Stimulated activated memory B cell treated with anti-CD40 and anti-IgM and Interleukin-4, amounts not matched to agents 10 μg/mL and 1 μg/mL and 100 μg/mL, for 72 hours (primary cell): Measurements from ENCODE around the gene RNF31.

ENCODE experiments used
- ATAC-seq: fragments of 150-1000 bp; cut with Tn5 transposase; 2 replicates; pipeline ENCODE4 v1.10.0; 2021
- H3K27ac Mint-ChIP-seq: one replicate; pipeline ENCODE4 v1.8.0; 2022; ENCODE audit warnings: mild to moderate bottlenecking, mixed read lengths
- H3K27me3 Mint-ChIP-seq: one replicate; pipeline ENCODE4 v1.8.0; 2022; ENCODE audit warnings: mixed read lengths
- H3K36me3 Mint-ChIP-seq: one replicate; pipeline ENCODE4 v1.8.0; 2022; ENCODE audit warnings: mixed read lengths
- H3K4me1 Mint-ChIP-seq: one replicate; pipeline ENCODE4 v1.8.0; 2022; ENCODE audit warnings: mixed read lengths
- H3K4me3 Mint-ChIP-seq: one replicate; pipeline ENCODE4 v1.8.0; 2022; ENCODE audit warnings: mild to moderate bottlenecking, moderate library complexity, mixed read lengths
- H3K9me3 Mint-ChIP-seq: one replicate; pipeline ENCODE4 v1.8.0; 2022; ENCODE audit warnings: mixed read lengths

The RNF31 gene

DNA sequence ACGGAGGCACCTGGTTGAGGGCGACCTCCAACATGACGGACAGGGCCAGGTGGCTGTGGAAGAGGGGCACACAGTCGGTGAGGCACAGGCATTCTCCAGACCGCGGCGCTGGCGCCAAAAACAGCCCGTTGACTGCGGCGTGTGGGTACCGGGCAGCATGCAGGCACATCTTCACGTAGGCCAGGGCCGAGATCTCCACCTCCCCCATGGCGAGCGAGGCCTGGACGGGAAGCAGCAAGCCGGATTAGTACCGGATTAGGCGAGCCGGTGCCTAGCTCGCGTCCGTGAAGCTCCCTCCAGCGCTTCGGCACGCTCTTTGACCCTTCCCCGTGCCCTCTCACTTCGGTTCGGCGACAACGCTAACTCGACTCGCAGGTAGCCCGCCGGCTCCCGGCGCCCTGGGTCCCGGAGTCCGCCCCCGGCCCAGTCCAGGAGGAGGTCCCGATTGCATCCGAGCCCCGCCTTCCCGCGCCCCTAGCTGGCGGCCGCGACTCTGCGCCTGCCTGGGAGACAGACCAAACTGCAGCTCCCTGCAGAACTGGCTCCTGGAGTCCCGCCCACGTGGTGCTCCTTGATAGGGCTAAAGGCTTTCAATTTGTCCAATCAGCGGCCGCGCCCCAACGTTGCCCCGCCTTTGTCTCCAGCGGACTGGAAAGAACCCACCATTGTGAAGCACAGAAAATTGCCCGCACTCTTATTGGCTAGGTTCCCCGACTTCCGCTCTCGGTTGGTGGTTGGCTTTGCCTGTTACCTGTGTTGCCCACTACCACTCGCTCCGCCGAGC, 6.0 kb upstream of the RNF31 start, which contains the start of gene EMC9:
TSS of gene EMC9 (minus strand) at position 495 of the 784 bp plus-strand sequence. CDS start at position 208, 287 bp downstream.
- H3K27me3 Mint-ChIP-seq: no peaks in the 10 kb centered on the region
- H3K36me3 Mint-ChIP-seq: peaks cover 52% of the 10 kb centered on the region
- peak within 1 kb of the TSS; percentile 82 for H3K27ac Mint-ChIP-seq
- no peaks in the 10 kb centered on the region for H3K9me3 Mint-ChIP-seq
- peaks cover 65% of the 10 kb centered on the region for H3K4me1 Mint-ChIP-seq
- peak; percentile 96 for ATAC-seq
- H3K4me3 Mint-ChIP-seq: peak within 1 kb of the TSS; percentile 92

DNA sequence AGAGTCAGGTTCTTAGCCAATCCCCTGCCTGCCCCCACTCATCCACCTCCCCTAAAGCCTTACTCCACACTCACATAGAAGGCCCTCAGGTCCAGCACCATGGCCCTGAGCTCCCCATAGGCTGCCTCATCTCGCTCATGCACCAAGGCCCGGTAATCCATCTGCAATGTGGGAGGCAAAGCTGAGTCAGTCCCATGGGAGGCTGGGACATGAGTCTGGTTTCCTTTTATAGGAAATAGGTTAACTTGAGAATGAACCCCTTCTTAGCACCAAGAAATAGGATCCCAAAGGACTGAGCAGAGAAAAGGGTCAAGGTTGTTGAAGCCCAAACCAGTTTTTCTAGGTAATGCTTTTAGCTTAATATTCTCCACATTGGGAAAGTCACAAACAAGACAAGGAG, 3.8 kb upstream of the RNF31 start:
- Mint-ChIP-seq H3K4me1 (peaks cover 55% of the 10 kb centered on the region), H3K27me3 (no peaks in the 10 kb centered on the region), H3K9me3 (no peaks in the 10 kb centered on the region), H3K36me3 (peaks cover 38% of the 10 kb centered on the region), H3K4me3 (no peak overlapping the region), H3K27ac (no peak overlapping the region)
- ATAC-seq: no peak

- Mint-ChIP-seq H3K27ac (no peak overlapping the region), H3K36me3 (peaks cover 32% of the 10 kb centered on the region), H3K9me3 (no peaks in the 10 kb centered on the region), H3K4me3 (no peak overlapping the region), H3K4me1 (peaks cover 56% of the 10 kb centered on the region), H3K27me3 (no peaks in the 10 kb centered on the region)
- ATAC-seq: no peak
These were observed 2.8 kb upstream of the RNF31 start for GRCh38 chr14:24144451-24144850.

DNA sequence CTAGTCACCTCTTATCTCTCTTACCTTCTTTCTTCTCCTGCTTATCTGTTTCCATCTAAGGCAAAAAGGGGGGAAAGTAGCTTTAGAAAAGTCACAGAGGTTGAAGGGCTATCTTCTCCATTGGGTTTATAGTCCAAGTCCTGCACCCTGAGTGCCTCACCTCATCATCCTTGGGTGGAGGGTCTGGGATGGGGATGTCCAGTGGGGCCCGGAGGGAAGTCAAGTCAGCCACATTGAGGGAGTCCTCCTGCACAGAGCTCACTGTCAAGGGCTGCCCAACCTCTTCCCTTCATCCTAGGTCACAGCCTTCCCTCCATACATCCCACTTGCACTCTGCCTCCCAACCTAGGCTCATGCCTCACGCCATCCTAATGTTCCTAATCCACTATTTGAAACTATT, 2.1 kb upstream of the RNF31 start:
- Mint-ChIP-seq H3K4me1 (peaks cover 56% of the 10 kb centered on the region), H3K27me3 (no peaks in the 10 kb centered on the region), H3K4me3 (peak overlapping the region; percentile 90), H3K36me3 (peaks cover 34% of the 10 kb centered on the region), H3K9me3 (no peaks in the 10 kb centered on the region), H3K27ac (peak overlapping the region; percentile 83)
- no peak for ATAC-seq

DNA sequence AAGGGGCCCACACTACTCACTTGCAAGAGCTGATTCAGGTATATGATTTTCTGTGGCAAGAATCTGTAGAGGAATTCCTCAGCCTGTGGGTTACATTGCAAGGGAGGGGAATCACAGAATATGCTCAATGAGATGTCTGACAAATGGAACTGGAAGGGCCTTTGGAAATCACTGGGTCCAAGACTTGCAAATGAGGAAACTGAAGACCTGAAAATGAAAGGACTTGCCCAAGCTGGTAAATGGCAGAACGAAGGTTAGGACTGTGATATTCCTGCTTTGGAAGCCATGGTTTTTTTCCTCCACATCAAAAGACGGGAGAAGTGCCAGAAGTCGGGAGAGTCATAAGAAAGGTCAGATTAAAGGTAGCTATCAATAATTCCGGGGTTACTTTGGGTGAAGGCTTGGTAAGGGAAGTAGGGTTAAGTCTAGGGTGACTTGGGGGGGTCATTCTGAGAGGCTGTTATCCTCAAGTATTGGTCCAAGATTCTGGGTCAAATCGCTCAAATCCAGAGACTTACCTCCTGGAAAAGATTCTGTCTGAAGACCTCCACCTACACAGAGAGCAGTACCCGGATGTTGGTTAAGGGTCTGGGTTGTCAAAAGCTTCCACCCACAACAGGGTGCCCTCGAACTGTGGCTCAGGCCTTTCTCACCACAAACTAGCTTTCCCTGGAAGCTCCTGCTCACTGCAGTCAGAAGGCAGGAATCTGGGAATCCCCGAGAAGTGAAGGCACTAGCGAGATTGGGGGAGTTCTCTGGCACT, 1.4 kb upstream of the RNF31 start:
- no peak for ATAC-seq
- H3K4me1 Mint-ChIP-seq: peaks cover 56% of the 10 kb centered on the region

GRCh38 chr14:24146453-24146977, 783 bp upstream of the RNF31 start, which contains the start of gene PSME2:
PSME2 (minus strand) TSS chr14:24146610; CDS start chr14:24146581, 29 bp downstream.
- H3K4me1 Mint-ChIP-seq: peaks cover 58% of the 10 kb centered on the region
- peak within 1 kb of the TSS; percentile 90 for H3K4me3 Mint-ChIP-seq
- peaks cover 46% of the 10 kb centered on the region for H3K36me3 Mint-ChIP-seq
- no peaks in the 10 kb centered on the region for H3K27me3 Mint-ChIP-seq
- H3K9me3 Mint-ChIP-seq: no peaks in the 10 kb centered on the region
- ATAC-seq: peak; percentile 87
- H3K27ac Mint-ChIP-seq: peak within 1 kb of the TSS; percentile 83

More for the DNA sequence above, 1.4 kb upstream of the RNF31 start:
- Mint-ChIP-seq H3K9me3 (no peaks in the 10 kb centered on the region), H3K36me3 (peaks cover 41% of the 10 kb centered on the region), H3K27me3 (no peaks in the 10 kb centered on the region), H3K27ac (peak overlapping the region; percentile 83), H3K4me3 (peak overlapping the region; percentile 90)

DNA sequence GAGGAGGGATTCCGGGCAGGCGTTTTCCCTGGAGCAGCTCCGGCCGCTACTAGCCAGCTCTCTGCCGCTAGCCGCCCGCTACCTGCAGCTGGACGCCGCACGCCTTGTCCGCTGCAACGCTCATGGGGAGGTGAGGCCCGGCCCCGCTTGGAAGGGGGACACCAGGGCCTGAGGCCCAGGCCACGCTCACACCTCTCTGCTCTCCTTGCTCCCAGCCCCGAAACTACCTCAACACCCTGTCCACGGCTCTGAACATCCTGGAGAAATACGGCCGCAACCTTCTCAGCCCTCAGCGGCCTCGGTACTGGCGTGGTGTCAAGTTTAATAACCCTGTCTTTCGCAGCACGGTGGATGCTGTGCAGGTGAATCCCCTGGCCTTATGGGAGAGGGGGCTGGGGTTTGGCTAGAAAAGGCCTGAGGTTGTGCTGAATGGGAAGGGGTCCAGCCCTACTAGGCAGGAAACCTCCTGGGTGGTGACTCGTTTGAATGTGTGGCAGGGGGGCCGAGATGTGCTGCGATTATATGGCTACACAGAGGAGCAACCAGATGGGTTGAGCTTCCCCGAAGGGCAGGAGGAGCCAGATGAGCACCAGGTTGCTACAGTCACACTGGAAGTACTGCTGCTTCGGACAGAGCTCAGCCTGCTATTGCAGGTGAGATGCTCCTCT, 597 bp downstream of the RNF31 start:
- Mint-ChIP-seq H3K4me1 (peaks cover 53% of the 10 kb centered on the region), H3K4me3 (peak overlapping the region; percentile 90), H3K9me3 (no peaks in the 10 kb centered on the region), H3K27ac (peak overlapping the region; percentile 83), H3K27me3 (no peaks in the 10 kb centered on the region), H3K36me3 (peaks cover 42% of the 10 kb centered on the region)
- ATAC-seq: no peak

- Mint-ChIP-seq H3K27me3 (no peaks in the 10 kb centered on the region), H3K36me3 (peaks cover 28% of the 10 kb centered on the region), H3K4me1 (peaks cover 45% of the 10 kb centered on the region), H3K27ac (no peak overlapping the region), H3K9me3 (no peaks in the 10 kb centered on the region), H3K4me3 (no peak overlapping the region)
- no peak for ATAC-seq
These were observed 2.1 kb downstream of the RNF31 start for GRCh38 chr14:24149302-24149969.

GRCh38 chr14:24150061-24150460, 2.8 kb downstream of the RNF31 start:
- Mint-ChIP-seq H3K27ac (peak overlapping the region; percentile 39), H3K27me3 (no peaks in the 10 kb centered on the region), H3K36me3 (peaks cover 30% of the 10 kb centered on the region), H3K4me3 (no peak overlapping the region), H3K9me3 (no peaks in the 10 kb centered on the region), H3K4me1 (peaks cover 42% of the 10 kb centered on the region)
- no peak for ATAC-seq

DNA sequence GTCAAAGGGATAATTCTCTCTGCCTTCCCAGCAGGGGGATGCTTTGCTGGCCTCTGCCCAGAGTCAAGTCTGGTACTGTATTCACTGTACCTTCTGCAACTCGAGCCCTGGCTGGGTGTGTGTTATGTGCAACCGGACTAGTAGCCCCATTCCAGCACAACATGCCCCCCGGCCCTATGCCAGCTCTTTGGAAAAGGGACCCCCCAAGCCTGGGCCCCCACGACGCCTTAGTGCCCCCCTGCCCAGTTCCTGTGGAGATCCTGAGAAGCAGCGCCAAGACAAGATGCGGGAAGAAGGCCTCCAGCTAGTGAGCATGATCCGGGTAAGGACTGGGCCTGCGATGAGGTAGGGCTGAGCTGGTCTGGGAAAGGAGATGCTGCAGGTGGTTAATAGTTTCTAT, 3.3 kb downstream of the RNF31 start:
- Mint-ChIP-seq H3K27me3 (no peaks in the 10 kb centered on the region), H3K4me1 (peaks cover 37% of the 10 kb centered on the region), H3K9me3 (no peaks in the 10 kb centered on the region), H3K4me3 (no peak overlapping the region), H3K36me3 (peaks cover 30% of the 10 kb centered on the region), H3K27ac (peak overlapping the region; percentile 39)
- no peak for ATAC-seq

DNA sequence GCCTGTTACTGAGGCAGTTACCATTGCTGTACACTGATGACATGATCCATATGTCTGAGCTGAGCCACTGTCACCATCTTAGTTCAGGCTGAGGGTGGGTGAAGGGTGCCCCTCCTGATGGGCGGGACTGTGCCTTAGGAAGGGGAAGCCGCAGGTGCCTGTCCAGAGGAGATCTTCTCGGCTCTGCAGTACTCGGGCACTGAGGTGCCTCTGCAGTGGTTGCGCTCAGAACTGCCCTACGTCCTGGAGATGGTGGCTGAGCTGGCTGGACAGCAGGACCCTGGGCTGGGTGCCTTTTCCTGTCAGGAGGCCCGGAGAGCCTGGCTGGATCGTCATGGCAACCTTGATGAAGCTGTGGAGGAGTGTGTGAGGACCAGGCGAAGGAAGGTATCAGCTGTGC, 3.7 kb downstream of the RNF31 start:
- H3K9me3 Mint-ChIP-seq: no peaks in the 10 kb centered on the region
- peaks cover 34% of the 10 kb centered on the region for H3K36me3 Mint-ChIP-seq
- H3K27me3 Mint-ChIP-seq: no peaks in the 10 kb centered on the region
- peaks cover 33% of the 10 kb centered on the region for H3K4me1 Mint-ChIP-seq
- no peak overlapping the region for H3K4me3 Mint-ChIP-seq
- no peak for ATAC-seq
- H3K27ac Mint-ChIP-seq: no peak overlapping the region

- H3K4me1 Mint-ChIP-seq: peaks cover 31% of the 10 kb centered on the region
- ATAC-seq: no peak
- no peak overlapping the region for H3K4me3 Mint-ChIP-seq
- H3K27ac Mint-ChIP-seq: no peak overlapping the region
- H3K9me3 Mint-ChIP-seq: no peaks in the 10 kb centered on the region
- peaks cover 35% of the 10 kb centered on the region for H3K36me3 Mint-ChIP-seq
- H3K27me3 Mint-ChIP-seq: no peaks in the 10 kb centered on the region
These were observed 4.2 kb downstream of the RNF31 start for GRCh38 chr14:24151404-24152080.

- peaks cover 15% of the 10 kb centered on the region for H3K4me1 Mint-ChIP-seq
- no peaks in the 10 kb centered on the region for H3K27me3 Mint-ChIP-seq
- no peak for ATAC-seq
- peak overlapping the region; percentile 43 for H3K27ac Mint-ChIP-seq
- no peak overlapping the region for H3K4me3 Mint-ChIP-seq
- peaks cover 55% of the 10 kb centered on the region for H3K36me3 Mint-ChIP-seq
- H3K9me3 Mint-ChIP-seq: no peaks in the 10 kb centered on the region
These were observed 7.8 kb downstream of the RNF31 start for GRCh38 chr14:24155100-24155499.

GRCh38 chr14:24156840-24157239, 9.5 kb downstream of the RNF31 start:
- Mint-ChIP-seq H3K9me3 (no peaks in the 10 kb centered on the region), H3K36me3 (peaks cover 54% of the 10 kb centered on the region), H3K4me1 (peaks cover 17% of the 10 kb centered on the region), H3K27me3 (no peaks in the 10 kb centered on the region), H3K4me3 (no peak overlapping the region), H3K27ac (no peak overlapping the region)
- no peak for ATAC-seq
